Neuronal stem cell (in vitro differentiated cells): ENCODE data around the gene MYADML2.

Experiments used
- DNase-seq: peaks from one replicate; pipeline ENCODE4 v3.0.0-alpha.2; 2013; ENCODE audit warnings: low spot score
- H2AFZ ChIP-seq: one replicate; pipeline ENCODE4 v1.6.1; 2013; ENCODE audit warnings: mild to moderate bottlenecking, low read length, inconsistent platforms
- H2AK5ac ChIP-seq: 2 replicates; pipeline ENCODE4 v1.6.1; 2013; ENCODE audit warnings: low read depth, mild to moderate bottlenecking, inconsistent platforms, low read length, moderate library complexity, mixed read lengths
- H2BK120ac ChIP-seq: 2 replicates; pipeline ENCODE4 v1.6.1; 2013; ENCODE audit warnings: low read depth, mild to moderate bottlenecking, inconsistent platforms, low read length, moderate library complexity, mixed read lengths
- H2BK12ac ChIP-seq: one replicate; pipeline ENCODE4 v1.6.1; 2013; ENCODE audit warnings: low read length, inconsistent platforms
- H2BK15ac ChIP-seq: 2 replicates; pipeline ENCODE4 v1.6.1; 2013; ENCODE audit warnings: mild to moderate bottlenecking, low read length, inconsistent platforms, mixed read lengths
- H2BK5ac ChIP-seq: one replicate; pipeline ENCODE4 v1.6.1; 2013; ENCODE audit warnings: inconsistent platforms, mild to moderate bottlenecking, low read length, moderate library complexity
- H3K14ac ChIP-seq: one replicate; pipeline ENCODE4 v1.6.1; 2013; ENCODE audit warnings: low read length, inconsistent platforms
- H3K18ac ChIP-seq: 2 replicates; pipeline ENCODE4 v1.6.1; 2013; ENCODE audit warnings: low read length, inconsistent platforms
- H3K23ac ChIP-seq: 2 replicates; pipeline ENCODE4 v1.6.1; 2013; ENCODE audit warnings: low read depth, mild to moderate bottlenecking, mixed read lengths, low read length, inconsistent platforms; ENCODE audit not compliant: poor library complexity
- H3K27ac ChIP-seq: replicated peaks from 3 replicates; pipeline ENCODE4 v1.5.1; 2013; ENCODE audit warnings: low read length, inconsistent platforms
- H3K27me3 ChIP-seq, 3 experiments: 2 replicates each; pipeline ENCODE4 v1.6.1; 2013; ENCODE audit warnings: low read length in 3 of 3, mild to moderate bottlenecking in 2 of 3, inconsistent platforms in 1 of 3, low read depth in 1 of 3, mixed read lengths in 1 of 3, moderate library complexity in 1 of 3; ENCODE audit not compliant: control insufficient read depth in 3 of 3, insufficient read depth in 3 of 3
- H3K36me3 ChIP-seq, 2 donors: replicated peaks in 1 of 2; 2 replicates each; pipeline ENCODE4 v1.6.1; 2013; ENCODE audit warnings: low read length in 2 of 2; ENCODE audit not compliant: control insufficient read depth in 2 of 2, insufficient read depth in 2 of 2
- H3K4ac ChIP-seq: 2 replicates; pipeline ENCODE4 v1.6.1; 2013; ENCODE audit warnings: inconsistent platforms, mild to moderate bottlenecking, low read length, moderate library complexity
- H3K4me1 ChIP-seq, 2 donors: 1 replicate in 1 of 2; 2 replicates in 1 of 2; pipeline ENCODE4 v1.6.1; 2013; ENCODE audit warnings: low read length in 2 of 2, low read depth in 1 of 2; ENCODE audit not compliant: control insufficient read depth in 2 of 2, insufficient read depth in 1 of 2
- H3K4me2 ChIP-seq: one replicate; pipeline ENCODE4 v1.6.1; 2013; ENCODE audit warnings: mild to moderate bottlenecking, low read length, inconsistent platforms; ENCODE audit not compliant: insufficient read depth, poor library complexity, severe bottlenecking
- H3K4me3 ChIP-seq, 2 donors: 2 replicates each; pipeline ENCODE4 v1.5.1; 2013; ENCODE audit warnings: low read length in 2 of 2, mild to moderate bottlenecking in 2 of 2, inconsistent platforms in 1 of 2, moderate library complexity in 1 of 2
- H3K79me1 ChIP-seq: one replicate; pipeline ENCODE4 v1.6.1; 2013; ENCODE audit warnings: low read depth, mild to moderate bottlenecking, inconsistent platforms, low read length, moderate library complexity
- H3K9ac ChIP-seq: one replicate; pipeline ENCODE4 v1.6.1; 2013; ENCODE audit warnings: mild to moderate bottlenecking, low read depth, low read length, inconsistent platforms; ENCODE audit not compliant: poor library complexity
- H3K9me3 ChIP-seq, 2 donors: replicated peaks in 1 of 2; 2 replicates each; pipeline versions ENCODE3 to v1.6.1; 2013; ENCODE audit warnings: low read length in 2 of 2, mild to moderate bottlenecking in 2 of 2, inconsistent platforms in 1 of 2, low read depth in 1 of 2, mixed read lengths in 1 of 2, moderate library complexity in 1 of 2; ENCODE audit not compliant: control insufficient read depth in 2 of 2, insufficient read depth in 1 of 2
- H4K8ac ChIP-seq: one replicate; pipeline ENCODE4 v1.6.1; 2013; ENCODE audit warnings: low read depth, mild to moderate bottlenecking, inconsistent platforms, low read length, moderate library complexity
- H4K91ac ChIP-seq: one replicate; pipeline ENCODE4 v1.6.1; 2013; ENCODE audit warnings: low read length, low read depth, mild to moderate bottlenecking, inconsistent platforms; ENCODE audit not compliant: poor library complexity
- WGBS, 2 donors: extraction: QIAGEN DNeasy Blood & Tissue Kit; methylation state at CpG; one replicate each; pipeline ENCODE4 v1.1.7; 2013; ENCODE audit warnings: missing lambda C conversion rate in 2 of 2, mixed read lengths in 1 of 2; ENCODE audit not compliant: insufficient read length in 2 of 2, insufficient replicate concordance in 1 of 2; ENCODE audit errors: extremely low coverage in 2 of 2; 5-methylcytosine and 5-hydroxymethylcytosine counted together

MYADML2 gene

GRCh38 chr17:81951785-81952684 is 5.0 kb upstream of the MYADML2 start:
- Histone ChIP-seq H2BK120ac (no peak overlapping the region), H3K27ac (no peak overlapping the region), H4K8ac (no peak overlapping the region), H3K9ac (no peak overlapping the region), H2AK5ac (no peak overlapping the region), H2BK5ac (no peak overlapping the region), H3K18ac (no peak overlapping the region), H2BK15ac (no peak overlapping the region), H3K4me1 (peaks cover 0 to 5% of the 10 kb centered on the region in 2 donors), H3K36me3 (no peaks in the 10 kb centered on the region), H3K27me3 (peaks cover 0 to 16% (median 5%) of the 10 kb centered on the region in 3 experiments), H3K79me1 (no peaks in the 10 kb centered on the region), H3K4me3 (no peak overlapping the region), H2BK12ac (peak overlapping the region; percentile 3), H4K91ac (no peak overlapping the region), H3K9me3 (no peaks in the 10 kb centered on the region), H3K23ac (no peak overlapping the region), H2AFZ (no peak overlapping the region), H3K4ac (no peak overlapping the region), H3K4me2 (no peak overlapping the region), H3K14ac (peak overlapping the region; percentile 82)
- WGBS, 2 donors: no CpG with 5 or more reads among the region's 13 CpGs
- DNase-seq: no peak

GRCh38 chr17:81950501-81950900 is 3.5 kb upstream of the MYADML2 start:
- Histone ChIP-seq H3K23ac (no peak overlapping the region), H2AFZ (no peak overlapping the region), H2AK5ac (no peak overlapping the region), H3K27me3 (peaks cover 0 to 3% (median 2%) of the 10 kb centered on the region in 3 experiments), H3K9me3 (no peaks in the 10 kb centered on the region), H3K4me1 (peaks cover 0 to 5% of the 10 kb centered on the region in 2 donors), H2BK15ac (no peak overlapping the region), H4K8ac (peak overlapping the region; percentile 43), H3K4me2 (no peak overlapping the region), H2BK12ac (no peak overlapping the region), H4K91ac (no peak overlapping the region), H2BK120ac (no peak overlapping the region), H3K27ac (no peak overlapping the region), H3K36me3 (no peaks in the 10 kb centered on the region), H2BK5ac (no peak overlapping the region), H3K14ac (no peak overlapping the region), H3K18ac (no peak overlapping the region), H3K4ac (no peak overlapping the region), H3K79me1 (no peaks in the 10 kb centered on the region), H3K9ac (no peak overlapping the region), H3K4me3 (no peak overlapping the region)
- no peak for DNase-seq
- no CpG with 5 or more reads among the region's 15 CpGs for WGBS, 2 donors

- Histone ChIP-seq H3K14ac (peak overlapping the region; percentile 2), H3K79me1 (no peaks in the 10 kb centered on the region), H2AK5ac (peak overlapping the region; percentile 1), H3K9me3 (no peaks in the 10 kb centered on the region), H4K8ac (no peak overlapping the region), H3K18ac (no peak overlapping the region), H2AFZ (no peak overlapping the region), H3K36me3 (no peaks in the 10 kb centered on the region), H2BK12ac (peak overlapping the region; percentile 78), H4K91ac (no peak overlapping the region), H3K9ac (peak overlapping the region; percentile 3), H3K27me3 (peaks cover 0 to 3% (median 2%) of the 10 kb centered on the region in 3 experiments), H3K23ac (no peak overlapping the region), H3K4me3 (no peak overlapping the region), H2BK120ac (no peak overlapping the region), H3K4me2 (no peak overlapping the region), H3K27ac (no peak overlapping the region), H2BK5ac (no peak overlapping the region), H3K4me1 (peaks cover 5 to 7% of the 10 kb centered on the region in 2 donors), H3K4ac (no peak overlapping the region), H2BK15ac (no peak overlapping the region)
- DNase-seq: no peak
- WGBS, 2 donors: no CpG with 5 or more reads among the region's 17 CpGs
Measured at GRCh38 chr17:81948635-81949378, 1.8 kb upstream of the MYADML2 start.

GRCh38 chr17:81944858-81945257 is 2.2 kb downstream of the MYADML2 start:
- peak overlapping the region; percentile 70 for H2AK5ac ChIP-seq
- H3K4me2 ChIP-seq: no peak overlapping the region
- H3K79me1 ChIP-seq: peaks cover 5% of the 10 kb centered on the region
- no peak overlapping the region for H2BK5ac ChIP-seq
- no peak overlapping the region for H3K23ac ChIP-seq
- no peak overlapping the region for H3K9ac ChIP-seq
- H3K14ac ChIP-seq: no peak overlapping the region
- H3K4me3 ChIP-seq: no peak overlapping the region
- H3K18ac ChIP-seq: no peak overlapping the region
- no peak overlapping the region for H2BK120ac ChIP-seq
- peaks cover 0 to 4% (median 3%) of the 10 kb centered on the region in 3 experiments for H3K27me3 ChIP-seq
- no peaks in the 10 kb centered on the region for H3K36me3 ChIP-seq
- WGBS, 2 donors: no CpG with 5 or more reads among the region's 9 CpGs
- DNase-seq: no peak
- H2BK15ac ChIP-seq: no peak overlapping the region
- no peaks in the 10 kb centered on the region for H3K9me3 ChIP-seq
- no peak overlapping the region for H4K91ac ChIP-seq
- H2AFZ ChIP-seq: peak overlapping the region; percentile 14
- no peak overlapping the region for H2BK12ac ChIP-seq
- no peak overlapping the region for H3K4ac ChIP-seq
- peak overlapping the region; percentile 32 for H3K27ac ChIP-seq
- no peak overlapping the region for H4K8ac ChIP-seq
- H3K4me1 ChIP-seq: peaks cover 12% of the 10 kb centered on the region in 2 donors
